GM23338 (cell line): ENCODE data around the gene ATXN7L1. TPM values are rescaled to one million over a fixed set of nuclear protein-coding genes. Genes with fewer than 3 reads are reported as not detected.

Source experiments
- ATAC-seq: fragments of 200-7000 bp; cut with Tn5 transposase; 3 replicates; pipeline ENCODE4 v1.9.1; 2020
- DNase-seq: peaks from one replicate; pipeline ENCODE4 v3.0.0-alpha.2; 2015; ENCODE audit warnings: low spot score
- H2AFZ ChIP-seq: fragments of 200-600 bp; sonication (generic); 2 replicates; pipeline ENCODE4 v1.8.0; 2016; ENCODE audit warnings: antibody characterized with exemption, mild to moderate bottlenecking, moderate library complexity
- H3F3A ChIP-seq: fragments of 200-600 bp; sonication (generic); replicated peaks from 2 replicates; pipeline ENCODE4 v1.8.0; 2017; ENCODE audit warnings: antibody characterized with exemption, mixed run types, low read depth
- H3K27ac ChIP-seq: fragments of 200-600 bp; sonication (generic); 2 replicates; pipeline ENCODE4 v1.6.1; 2016; ENCODE audit warnings: low read depth
- H3K27me3 ChIP-seq: fragments of 200-600 bp; sonication (generic); 2 replicates; pipeline ENCODE4 v1.8.0; 2016; ENCODE audit warnings: mild to moderate bottlenecking, mixed run types, moderate library complexity; ENCODE audit not compliant: insufficient read depth
- H3K36me3 ChIP-seq: fragments of 200-600 bp; sonication (generic); 2 replicates; pipeline ENCODE4 v1.8.0; 2016; ENCODE audit warnings: mild to moderate bottlenecking; ENCODE audit not compliant: insufficient read depth
- H3K4me1 ChIP-seq: fragments of 200-600 bp; sonication (generic); 2 replicates; pipeline ENCODE4 v1.8.0; 2016; ENCODE audit warnings: mild to moderate bottlenecking, moderate library complexity; ENCODE audit not compliant: insufficient read depth
- H3K4me2 ChIP-seq: fragments of 200-600 bp; sonication (generic); 2 replicates; pipeline ENCODE4 v1.7.1; 2017; ENCODE audit warnings: mixed run types
- H3K4me3 ChIP-seq: fragments of 200-600 bp; sonication (generic); 2 replicates; pipeline ENCODE4 v1.6.1; 2016; ENCODE audit warnings: mixed run types
- H3K79me2 ChIP-seq: fragments of 200-600 bp; sonication (generic); replicated peaks from 2 replicates; pipeline ENCODE4 v1.8.0; 2017; ENCODE audit warnings: mild to moderate bottlenecking; ENCODE audit not compliant: insufficient read depth
- H3K9me2 ChIP-seq: fragments of 200-600 bp; sonication (generic); 2 replicates; pipeline ENCODE4 v1.8.0; 2017; ENCODE audit not compliant: insufficient read depth
- H4K20me1 ChIP-seq: fragments of 200-600 bp; sonication (generic); replicated peaks from 2 replicates; pipeline ENCODE4 v1.8.0; 2017; ENCODE audit warnings: mild to moderate bottlenecking; ENCODE audit not compliant: insufficient read depth
- H3K27ac Mint-ChIP-seq: 2 replicates; pipeline ENCODE4 v1.8.0; 2020; ENCODE audit warnings: inconsistent platforms, mild to moderate bottlenecking, moderate library complexity, mixed read lengths
- H3K27me3 Mint-ChIP-seq: 3 replicates; pipeline ENCODE4 v1.8.0; 2022; ENCODE audit warnings: low read depth, mild to moderate bottlenecking, moderate library complexity, mixed read lengths, inconsistent platforms; ENCODE audit not compliant: insufficient read depth, poor library complexity
- H3K36me3 Mint-ChIP-seq: 3 replicates; pipeline ENCODE4 v1.8.0; 2021; ENCODE audit warnings: low read depth, mild to moderate bottlenecking, inconsistent platforms, moderate library complexity, mixed read lengths
- H3K4me1 Mint-ChIP-seq: 3 replicates; pipeline ENCODE4 v1.8.0; 2020; ENCODE audit warnings: mild to moderate bottlenecking, inconsistent platforms, mixed read lengths
- H3K4me3 Mint-ChIP-seq: 3 replicates; pipeline ENCODE4 v1.8.0; 2021; ENCODE audit warnings: moderate library complexity, mild to moderate bottlenecking, inconsistent platforms, mixed read lengths
- H3K9me3 Mint-ChIP-seq: 3 replicates; pipeline ENCODE4 v1.8.0; 2020; ENCODE audit warnings: moderate library complexity, mild to moderate bottlenecking, inconsistent platforms, mixed read lengths
- EZH2 ChIP-seq: fragments of 200-600 bp; sonication (generic); IDR thresholded peaks from one replicate; pipeline ENCODE4 v1.8.0; 2017; ENCODE audit warnings: antibody characterized with exemption, mild to moderate bottlenecking, low read depth; ENCODE audit not compliant: unreplicated experiment
- JUNB ChIP-seq: IDR thresholded peaks from one replicate; pipeline ENCODE4 v1.6.1; 2016; ENCODE audit warnings: antibody characterized with exemption; ENCODE audit not compliant: unreplicated experiment
- NANOG ChIP-seq: IDR thresholded peaks from 2 replicates; pipeline ENCODE4 v1.6.1; 2016; ENCODE audit warnings: antibody characterized with exemption, borderline replicate concordance
- POLR2AphosphoS5 ChIP-seq: IDR thresholded peaks from 2 replicates; pipeline ENCODE4 v1.6.1; 2016; ENCODE audit warnings: antibody characterized with exemption, low read depth
- STAT1 ChIP-seq: IDR thresholded peaks from one replicate; pipeline ENCODE4 v1.6.1; 2016; ENCODE audit warnings: antibody characterized with exemption; ENCODE audit not compliant: unreplicated experiment
- ZNF114 ChIP-seq: fragments of 250-450 bp; sonication (Bioruptor Pico); IDR thresholded peaks from 2 replicates; pipeline ENCODE4 v1.5.0; 2020; ENCODE audit warnings: mild to moderate bottlenecking, moderate library complexity
- ZNF331 ChIP-seq: fragments of 250-450 bp; sonication (Bioruptor Pico); IDR thresholded peaks from 2 replicates; pipeline ENCODE4 v1.5.0; 2020; ENCODE audit warnings: low read depth, mild to moderate bottlenecking, moderate library complexity
- polyA plus RNA-seq: library from polyadenylated mRNA; unstranded; fragments of >200 nt; fragmentation: Nextera tagmentation; extraction: Ambion mirVana; gene quantifications from 2 replicates; pipeline ENCODE4 v1.2.1, GENCODE V29; 2016
- total RNA-seq: library from RNA; depleted of rRNA; stranded (reverse); fragments of >200 nt; shearing (Covaris generic); gene quantifications from 2 replicates; pipeline ENCODE4 v1.2.3, GENCODE V29; 2014
- TF ChIP-seq, protein P1 (sequence below): fragments of 250-450 bp; sonication (Bioruptor Pico); IDR thresholded peaks from 2 replicates; pipeline ENCODE4 v1.5.0; 2020; ENCODE audit warnings: mild to moderate bottlenecking, moderate library complexity

ATXN7L1 gene
- total and polyA plus RNA-seq, 2 experiments from 2014 or later = 22.8 to 29.8 TPM

DNA sequence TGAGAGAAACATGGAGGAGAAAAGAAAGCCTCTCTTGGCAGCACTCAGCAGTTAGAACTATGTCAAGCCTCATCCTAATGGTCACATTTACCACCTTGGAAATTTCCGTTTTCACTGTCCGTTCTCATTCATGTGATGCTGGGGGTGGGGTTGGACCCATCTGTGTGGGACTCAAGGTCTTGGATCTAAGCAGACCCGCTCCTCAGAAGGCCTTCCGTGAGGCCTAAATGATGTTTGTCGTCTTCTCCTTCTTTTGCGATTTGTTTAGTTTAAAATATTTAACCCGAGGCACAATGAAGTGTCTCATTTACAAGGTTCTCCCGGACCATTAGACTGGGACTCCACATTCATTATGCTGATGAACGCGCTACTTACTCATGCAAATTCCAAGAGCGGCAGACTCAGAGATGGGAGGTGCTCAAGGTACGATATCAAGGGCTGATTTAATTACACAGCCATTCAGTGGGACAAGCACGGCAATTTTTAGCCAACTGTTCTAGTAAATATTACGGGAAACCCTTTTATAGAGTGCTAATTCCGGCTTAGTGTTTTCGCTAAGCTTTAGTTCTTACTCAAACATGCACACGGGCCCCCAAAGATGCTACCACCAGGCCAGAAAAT is 186.0 kb downstream of the ATXN7L1 start:
- peaks cover 8% of the 10 kb centered on the region; the same call in 1 of the 2 replicates for H3F3A ChIP-seq
- ATAC-seq = peak; percentile 9
- H3K36me3 Mint-ChIP-seq = peaks cover 9% of the 10 kb centered on the region; the same call in 2 of the 3 replicates
- peak; percentile 66 for DNase-seq
- H3K79me2 ChIP-seq = peaks cover 27% of the 10 kb centered on the region
- H3K9me2 ChIP-seq = 0 out of 2 replicates have a peak, but pooled peaks cover 3% of the 10 kb centered on the region
- H3K27ac ChIP-seq = peak overlapping the region; percentile 97
- peak overlapping the region; percentile 94 for H3K27ac Mint-ChIP-seq
- H3K27me3 Mint-ChIP-seq = peaks cover 19% of the 10 kb centered on the region
- peak overlapping the region; percentile 83 for H3K4me2 ChIP-seq
- no peaks in the 10 kb centered on the region for H3K27me3 ChIP-seq
- peaks cover 45% of the 10 kb centered on the region for H3K4me1 ChIP-seq
- peak overlapping the region; percentile 59 for H3K4me3 ChIP-seq
- no peak overlapping the region for H2AFZ ChIP-seq
- H3K36me3 ChIP-seq = no peaks in the 10 kb centered on the region
- TF ChIP-seq ZNF114 (CRISPR knock-in tag) (no peak), ZNF331 (no peak), POLR2AphosphoS5 (peak; percentile 49), JUNB (no peak), NANOG (peak; percentile 40; the same call in 1 of the 2 replicates)
- H3K9me3 Mint-ChIP-seq = no peaks in the 10 kb centered on the region
- H3K4me3 Mint-ChIP-seq = peak overlapping the region; percentile 60
- no peaks in the 10 kb centered on the region for H4K20me1 ChIP-seq
- peaks cover 63% of the 10 kb centered on the region for H3K4me1 Mint-ChIP-seq

DNA sequence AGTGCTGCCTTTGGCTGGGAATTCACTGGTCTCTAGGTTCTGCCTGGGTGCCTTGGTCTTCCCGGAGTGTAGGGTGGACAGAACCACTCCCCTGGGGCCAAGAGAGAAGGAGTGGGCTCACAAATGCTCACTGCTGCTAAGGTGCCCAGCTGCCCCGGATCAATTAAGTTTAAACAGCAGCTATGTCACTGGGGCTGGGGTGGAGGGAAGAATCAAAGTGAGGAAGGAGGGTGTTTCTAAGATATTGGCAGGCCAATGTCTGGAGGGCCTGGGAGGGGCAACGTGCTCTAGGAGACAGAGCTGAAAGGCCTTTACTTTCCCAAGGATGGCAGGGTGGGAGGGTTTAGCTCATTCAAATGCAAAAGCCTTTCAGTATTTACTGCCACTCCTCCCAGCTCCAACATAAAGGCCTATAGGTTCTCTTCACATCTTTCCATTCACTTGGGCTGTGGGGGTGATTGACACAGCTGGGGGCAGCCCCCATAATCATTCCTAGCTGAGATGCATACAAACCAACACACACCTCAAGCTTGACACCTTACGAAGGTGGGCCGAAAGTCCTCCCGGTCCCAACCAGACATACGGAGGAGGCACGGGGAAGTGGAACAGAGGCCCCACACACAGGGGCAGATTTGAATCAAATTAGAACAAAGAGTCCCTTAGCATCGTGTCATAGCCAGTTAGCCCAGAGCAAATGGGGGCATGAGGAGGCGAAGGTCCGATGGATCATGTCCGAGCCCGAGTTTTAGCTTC is 187.2 kb downstream of the ATXN7L1 start:
- ATAC-seq (peak; percentile 86), DNase-seq (peak; percentile 96)
- TF ChIP-seq, protein P1, sequence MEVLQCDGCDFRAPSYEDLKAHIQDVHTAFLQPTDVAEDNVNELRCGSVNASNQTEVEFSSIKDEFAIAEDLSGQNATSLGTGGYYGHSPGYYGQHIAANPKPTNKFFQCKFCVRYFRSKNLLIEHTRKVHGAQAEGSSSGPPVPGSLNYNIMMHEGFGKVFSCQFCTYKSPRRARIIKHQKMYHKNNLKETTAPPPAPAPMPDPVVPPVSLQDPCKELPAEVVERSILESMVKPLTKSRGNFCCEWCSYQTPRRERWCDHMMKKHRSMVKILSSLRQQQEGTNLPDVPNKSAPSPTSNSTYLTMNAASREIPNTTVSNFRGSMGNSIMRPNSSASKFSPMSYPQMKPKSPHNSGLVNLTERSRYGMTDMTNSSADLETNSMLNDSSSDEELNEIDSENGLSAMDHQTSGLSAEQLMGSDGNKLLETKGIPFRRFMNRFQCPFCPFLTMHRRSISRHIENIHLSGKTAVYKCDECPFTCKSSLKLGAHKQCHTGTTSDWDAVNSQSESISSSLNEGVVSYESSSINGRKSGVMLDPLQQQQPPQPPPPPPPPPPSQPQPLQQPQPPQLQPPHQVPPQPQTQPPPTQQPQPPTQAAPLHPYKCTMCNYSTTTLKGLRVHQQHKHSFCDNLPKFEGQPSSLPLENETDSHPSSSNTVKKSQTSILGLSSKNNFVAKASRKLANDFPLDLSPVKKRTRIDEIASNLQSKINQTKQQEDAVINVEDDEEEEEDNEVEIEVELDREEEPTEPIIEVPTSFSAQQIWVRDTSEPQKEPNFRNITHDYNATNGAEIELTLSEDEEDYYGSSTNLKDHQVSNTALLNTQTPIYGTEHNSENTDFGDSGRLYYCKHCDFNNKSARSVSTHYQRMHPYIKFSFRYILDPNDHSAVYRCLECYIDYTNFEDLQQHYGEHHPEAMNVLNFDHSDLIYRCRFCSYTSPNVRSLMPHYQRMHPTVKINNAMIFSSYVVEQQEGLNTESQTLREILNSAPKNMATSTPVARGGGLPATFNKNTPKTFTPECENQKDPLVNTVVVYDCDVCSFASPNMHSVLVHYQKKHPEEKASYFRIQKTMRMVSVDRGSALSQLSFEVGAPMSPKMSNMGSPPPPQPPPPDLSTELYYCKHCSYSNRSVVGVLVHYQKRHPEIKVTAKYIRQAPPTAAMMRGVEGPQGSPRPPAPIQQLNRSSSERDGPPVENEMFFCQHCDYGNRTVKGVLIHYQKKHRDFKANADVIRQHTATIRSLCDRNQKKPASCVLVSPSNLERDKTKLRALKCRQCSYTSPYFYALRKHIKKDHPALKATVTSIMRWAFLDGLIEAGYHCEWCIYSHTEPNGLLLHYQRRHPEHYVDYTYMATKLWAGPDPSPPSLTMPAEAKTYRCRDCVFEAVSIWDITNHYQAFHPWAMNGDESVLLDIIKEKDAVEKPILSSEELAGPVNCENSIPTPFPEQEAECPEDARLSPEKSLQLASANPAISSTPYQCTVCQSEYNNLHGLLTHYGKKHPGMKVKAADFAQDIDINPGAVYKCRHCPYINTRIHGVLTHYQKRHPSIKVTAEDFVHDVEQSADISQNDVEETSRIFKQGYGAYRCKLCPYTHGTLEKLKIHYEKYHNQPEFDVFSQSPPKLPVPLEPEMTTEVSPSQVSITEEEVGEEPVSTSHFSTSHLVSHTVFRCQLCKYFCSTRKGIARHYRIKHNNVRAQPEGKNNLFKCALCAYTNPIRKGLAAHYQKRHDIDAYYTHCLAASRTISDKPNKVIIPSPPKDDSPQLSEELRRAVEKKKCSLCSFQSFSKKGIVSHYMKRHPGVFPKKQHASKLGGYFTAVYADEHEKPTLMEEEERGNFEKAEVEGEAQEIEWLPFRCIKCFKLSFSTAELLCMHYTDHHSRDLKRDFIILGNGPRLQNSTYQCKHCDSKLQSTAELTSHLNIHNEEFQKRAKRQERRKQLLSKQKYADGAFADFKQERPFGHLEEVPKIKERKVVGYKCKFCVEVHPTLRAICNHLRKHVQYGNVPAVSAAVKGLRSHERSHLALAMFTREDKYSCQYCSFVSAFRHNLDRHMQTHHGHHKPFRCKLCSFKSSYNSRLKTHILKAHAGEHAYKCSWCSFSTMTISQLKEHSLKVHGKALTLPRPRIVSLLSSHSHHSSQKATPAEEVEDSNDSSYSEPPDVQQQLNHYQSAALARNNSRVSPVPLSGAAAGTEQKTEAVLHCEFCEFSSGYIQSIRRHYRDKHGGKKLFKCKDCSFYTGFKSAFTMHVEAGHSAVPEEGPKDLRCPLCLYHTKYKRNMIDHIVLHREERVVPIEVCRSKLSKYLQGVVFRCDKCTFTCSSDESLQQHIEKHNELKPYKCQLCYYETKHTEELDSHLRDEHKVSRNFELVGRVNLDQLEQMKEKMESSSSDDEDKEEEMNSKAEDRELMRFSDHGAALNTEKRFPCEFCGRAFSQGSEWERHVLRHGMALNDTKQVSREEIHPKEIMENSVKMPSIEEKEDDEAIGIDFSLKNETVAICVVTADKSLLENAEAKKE = 0 out of 2 replicates have a peak, but pooled peaks have one; percentile 31
- TF ChIP-seq EZH2 (no peak), STAT1 (no peak), POLR2AphosphoS5 (peak; percentile 68), NANOG (0 out of 2 replicates have a peak, but pooled peaks have one; percentile 9)
- Histone ChIP-seq H3K79me2 (peaks cover 34% of the 10 kb centered on the region), H3K4me3 (peak overlapping the region; percentile 59), H3K4me2 (peak overlapping the region; percentile 83), H4K20me1 (no peaks in the 10 kb centered on the region), H3K9me2 (0 out of 2 replicates have a peak, but pooled peaks cover 3% of the 10 kb centered on the region), H3K4me1 (peaks cover 40% of the 10 kb centered on the region), H3K36me3 (no peaks in the 10 kb centered on the region), H3F3A (peaks cover 8% of the 10 kb centered on the region; the same call in 1 of the 2 replicates), H2AFZ (no peak overlapping the region), H3K27ac (peak overlapping the region; percentile 97), H3K27me3 (no peaks in the 10 kb centered on the region)
- Mint-ChIP-seq H3K27ac (peak overlapping the region; percentile 94), H3K36me3 (peaks cover 9% of the 10 kb centered on the region; the same call in 2 of the 3 replicates), H3K4me3 (no peak overlapping the region; the same call in 1 of the 3 replicates), H3K9me3 (no peaks in the 10 kb centered on the region), H3K4me1 (peaks cover 56% of the 10 kb centered on the region), H3K27me3 (peaks cover 19% of the 10 kb centered on the region)
